HG03060 (cell line): ENCODE results near the gene APOL3.
"Not testable (repeated sequence)": the region's sequence is repeated elsewhere in the genome, so short reads cannot be mapped to it uniquely, and the experiment has no call there.

Experiments used
- ATAC-seq: cut with Tn5 transposase; IDR thresholded peaks from one replicate; pipeline ENCODE4 v1.9.1; 2021; ENCODE audit warnings: low read depth, moderate number of reproducible peaks; ENCODE audit not compliant: unreplicated experiment

The APOL3 gene

DNA sequence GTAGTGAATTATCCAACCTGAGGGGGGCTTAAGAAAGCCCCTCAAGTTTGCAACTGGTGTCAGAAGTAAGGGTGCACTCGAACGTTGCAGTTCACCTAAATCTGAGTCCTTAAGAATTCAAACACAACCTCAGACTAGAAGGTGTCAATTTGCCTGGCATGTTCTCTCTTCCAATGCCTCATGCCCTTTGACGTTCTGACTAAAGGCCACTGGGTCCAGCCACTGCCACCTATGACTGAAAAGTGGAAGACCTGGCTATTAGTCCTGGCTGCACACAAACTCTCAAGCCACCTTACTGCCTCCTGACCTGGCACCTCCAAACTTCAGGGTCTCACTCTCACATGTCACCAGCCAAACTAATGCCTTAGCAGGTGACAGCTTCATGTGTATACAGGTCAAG lies 33.0 kb upstream of the APOL3 start:
- ATAC-seq, result no peak

DNA sequence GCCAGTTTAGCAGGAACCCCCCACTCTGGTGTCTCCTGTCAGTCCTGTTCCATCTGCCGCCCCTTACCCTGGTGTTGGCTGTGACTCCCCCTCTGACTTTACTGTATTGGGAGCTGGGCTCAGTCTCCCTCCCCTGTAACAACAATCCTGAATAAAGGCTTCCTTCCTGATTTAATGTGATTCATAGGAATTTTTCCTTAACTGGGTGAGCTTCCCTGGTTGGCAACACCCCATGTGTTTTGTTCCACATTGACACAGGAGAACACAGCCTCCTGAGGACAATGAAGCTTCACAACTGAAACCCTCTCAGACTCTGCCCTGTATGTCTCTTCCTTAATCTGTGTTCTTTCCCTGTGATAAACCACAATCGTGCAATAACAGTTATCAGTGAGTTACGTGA lies 32.6 kb upstream of the APOL3 start:
- ATAC-seq, result no peak

DNA sequence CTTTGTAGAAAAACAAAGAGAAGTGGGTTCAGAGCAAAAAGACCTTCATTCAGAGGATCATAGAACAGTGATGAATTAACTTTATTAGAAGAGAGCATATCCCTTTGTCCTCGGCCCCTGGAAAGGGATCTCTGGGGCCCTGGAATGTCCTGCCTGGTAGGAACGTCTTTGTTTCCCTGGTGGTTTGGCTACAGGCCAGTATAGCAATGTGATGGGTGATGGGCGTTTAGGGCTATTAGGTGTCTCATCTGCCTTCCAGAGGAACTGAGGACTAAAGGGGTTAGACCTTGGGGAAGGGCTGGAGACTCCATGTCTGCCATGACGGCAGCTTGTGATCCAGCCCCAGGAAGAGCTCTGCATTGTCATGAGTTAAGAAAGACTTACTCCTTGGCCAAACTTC lies 32.0 kb upstream of the APOL3 start:
- ATAC-seq, result no peak

DNA sequence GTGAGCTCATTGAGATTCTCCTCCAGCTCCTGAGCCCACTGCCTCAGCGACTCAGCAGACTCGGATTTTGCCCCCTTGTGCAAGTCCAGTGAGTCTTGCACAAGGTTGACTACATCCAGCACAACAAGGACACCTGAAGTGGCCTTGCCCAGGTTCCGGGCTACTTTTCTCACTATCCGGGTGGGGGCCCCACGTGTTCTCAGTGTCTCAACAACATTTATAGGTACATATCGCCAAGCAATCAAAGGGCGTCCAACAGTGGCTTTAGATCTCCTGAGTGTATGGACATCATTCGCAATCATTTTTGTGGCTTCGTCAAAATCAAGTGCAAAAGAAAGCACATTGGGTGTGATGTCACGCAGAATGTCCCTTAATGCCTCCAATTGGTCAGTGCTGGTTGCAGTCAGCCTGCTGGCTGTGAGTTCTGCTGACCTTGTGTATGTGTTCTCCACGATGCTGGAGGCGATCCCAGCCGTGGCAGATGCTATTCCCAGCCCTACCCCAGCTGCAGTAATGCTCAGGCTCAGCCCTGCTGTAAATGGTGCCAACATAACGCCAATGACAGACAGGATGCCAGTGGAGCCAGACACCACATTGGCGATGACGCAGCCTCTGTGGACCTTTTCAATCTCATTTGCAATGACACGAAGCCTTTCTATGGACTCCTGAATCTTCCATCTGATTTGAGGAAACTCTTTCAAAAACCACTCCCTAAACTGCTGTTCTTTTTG lies 30.7 kb upstream of the APOL3 start:
- no peak for ATAC-seq

DNA sequence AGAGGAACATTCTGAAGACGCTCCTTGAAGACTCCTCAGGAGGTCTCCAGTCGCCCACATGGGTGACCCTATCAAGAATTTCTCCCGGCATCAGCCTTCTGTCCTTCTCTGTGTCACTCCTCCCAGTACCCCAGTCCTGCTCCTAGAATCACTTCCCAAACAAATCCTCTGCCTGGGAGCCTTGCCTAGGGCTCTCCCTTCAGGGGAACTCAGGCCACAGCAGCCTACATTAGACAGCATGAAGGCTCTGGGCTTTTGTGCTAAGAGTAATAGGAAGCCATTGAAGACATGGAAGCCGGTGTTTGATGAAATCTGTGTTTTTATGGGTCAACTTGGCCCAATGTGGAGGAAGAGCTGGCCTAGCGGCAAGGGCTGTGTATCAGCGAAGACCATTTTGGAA lies 27.3 kb upstream of the APOL3 start:
- ATAC-seq, result not testable (repeated sequence)

DNA sequence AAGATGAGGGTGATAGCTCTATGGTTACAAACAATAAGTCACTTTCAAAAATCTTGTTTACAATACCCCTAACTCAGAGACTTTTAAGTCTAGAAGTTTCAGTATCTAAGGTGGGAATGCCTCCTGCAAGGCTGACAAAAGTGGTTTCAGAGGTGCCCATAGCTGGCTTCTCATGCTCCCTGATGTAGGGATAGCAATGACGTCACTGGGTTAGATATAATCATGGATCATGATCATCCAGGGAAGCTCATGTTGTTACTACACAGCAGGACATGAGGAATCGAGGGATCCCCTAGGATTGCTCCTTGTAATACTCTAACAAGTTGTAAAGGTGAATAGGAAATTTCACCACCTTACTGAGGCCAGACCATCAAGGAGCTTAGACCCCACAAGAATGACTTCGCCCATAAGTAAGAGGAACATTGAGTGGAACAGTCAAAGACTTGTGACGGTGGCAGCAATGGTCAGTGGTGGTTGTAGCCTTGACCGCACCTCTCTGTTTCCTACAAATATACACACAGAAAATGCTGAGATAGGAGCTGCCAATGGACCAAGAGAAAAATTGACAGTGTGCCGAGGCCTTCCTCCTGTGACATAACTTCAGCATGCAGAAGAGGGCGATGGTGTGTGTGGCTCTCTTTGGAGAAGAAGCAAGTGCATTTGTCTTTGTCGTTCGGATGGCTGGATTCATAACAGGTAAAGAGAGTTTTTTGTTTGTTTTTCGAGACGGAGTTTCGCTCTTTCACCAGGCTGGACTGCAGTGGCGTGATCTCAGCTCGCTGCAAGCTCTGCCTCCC lies 25.5 kb upstream of the APOL3 start:
- ATAC-seq, result no peak

DNA sequence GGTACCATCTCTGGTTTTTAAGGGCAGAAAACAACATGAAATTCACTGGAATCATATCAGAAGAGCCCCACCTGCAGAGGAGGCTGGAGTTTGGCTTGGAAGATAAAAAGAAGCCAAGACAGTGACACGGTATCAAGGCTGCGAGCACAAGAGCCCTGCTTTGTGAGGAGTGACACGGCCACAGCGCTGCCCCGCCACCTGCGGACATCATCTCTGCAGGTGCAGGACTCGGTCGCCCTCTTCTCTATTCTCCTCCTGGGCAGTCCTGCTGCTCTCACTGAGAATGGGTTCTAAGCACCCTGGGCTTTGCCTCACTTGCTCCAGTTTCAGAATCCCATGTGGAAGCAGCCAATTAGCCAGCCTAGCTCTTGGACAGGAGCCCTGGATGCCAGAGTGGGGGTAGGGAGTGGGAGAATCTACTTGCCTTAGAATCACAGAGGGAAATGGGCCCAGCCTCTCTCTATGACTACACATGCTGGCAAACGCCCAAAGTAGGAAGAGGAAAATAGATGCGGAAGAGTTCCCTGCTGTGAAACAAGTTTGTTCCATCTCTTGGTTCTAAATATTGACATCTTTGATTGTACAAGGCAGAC lies 24.0 kb upstream of the APOL3 start:
- ATAC-seq, result no peak

DNA sequence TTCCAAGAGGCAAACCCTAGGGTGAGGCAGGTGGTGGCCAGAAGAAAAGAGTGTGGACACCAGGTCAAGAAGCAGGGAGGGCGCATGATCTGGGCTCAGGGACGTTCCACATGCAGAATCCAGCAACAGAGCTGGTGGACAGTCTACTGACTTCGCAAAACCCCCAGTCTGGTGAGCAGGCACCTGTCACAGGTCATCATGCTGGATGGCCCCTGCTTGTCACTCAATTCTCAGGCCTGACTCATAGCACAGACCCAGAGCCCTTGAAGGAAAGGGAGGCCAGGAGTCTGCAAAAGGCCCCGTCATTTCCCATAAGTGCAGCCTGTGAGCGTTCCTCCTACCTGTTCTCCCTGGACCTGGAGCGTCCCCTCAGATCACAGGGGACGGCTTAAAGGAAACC lies 22.9 kb upstream of the APOL3 start:
- ATAC-seq, result no peak

DNA sequence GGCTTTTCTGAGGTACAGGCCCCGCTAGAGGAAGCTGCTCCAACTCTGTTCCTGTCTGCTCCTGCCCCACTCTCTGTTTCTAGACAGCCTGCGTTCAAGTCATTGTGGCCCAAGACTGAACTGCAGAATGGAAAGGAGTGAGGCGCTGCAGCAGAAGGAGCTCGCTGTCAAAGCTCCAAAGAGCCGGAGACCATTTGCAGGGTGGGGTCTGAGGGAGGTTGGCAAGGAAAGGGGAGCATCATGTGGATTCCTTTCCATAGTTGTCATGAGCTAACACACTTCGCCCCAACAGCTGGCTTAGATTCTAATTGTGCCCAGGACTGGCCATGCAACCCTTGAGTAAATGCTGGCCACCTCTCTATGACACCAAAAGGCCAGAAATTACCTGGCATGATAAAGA lies 22.3 kb upstream of the APOL3 start:
- ATAC-seq, result no peak

DNA sequence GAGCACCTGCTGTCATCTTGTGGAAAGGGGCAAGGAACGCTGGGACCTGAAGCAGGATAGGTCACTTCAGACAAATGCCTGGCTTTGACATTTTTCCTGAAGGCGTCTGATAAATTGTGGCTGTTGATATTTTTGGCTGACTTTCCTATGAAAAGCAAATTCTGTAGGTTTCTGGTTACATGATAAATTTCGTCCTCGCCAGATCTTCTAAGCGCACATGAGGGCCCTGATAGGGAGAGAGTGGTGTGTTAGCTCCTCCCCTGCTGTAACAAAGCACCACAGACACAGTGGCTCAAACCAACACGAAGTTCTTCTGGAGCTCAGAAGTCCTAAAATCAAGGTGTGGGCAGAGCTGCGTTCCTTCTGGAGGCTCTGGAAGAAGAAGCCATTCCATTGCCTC lies 21.5 kb upstream of the APOL3 start:
- no peak for ATAC-seq

DNA sequence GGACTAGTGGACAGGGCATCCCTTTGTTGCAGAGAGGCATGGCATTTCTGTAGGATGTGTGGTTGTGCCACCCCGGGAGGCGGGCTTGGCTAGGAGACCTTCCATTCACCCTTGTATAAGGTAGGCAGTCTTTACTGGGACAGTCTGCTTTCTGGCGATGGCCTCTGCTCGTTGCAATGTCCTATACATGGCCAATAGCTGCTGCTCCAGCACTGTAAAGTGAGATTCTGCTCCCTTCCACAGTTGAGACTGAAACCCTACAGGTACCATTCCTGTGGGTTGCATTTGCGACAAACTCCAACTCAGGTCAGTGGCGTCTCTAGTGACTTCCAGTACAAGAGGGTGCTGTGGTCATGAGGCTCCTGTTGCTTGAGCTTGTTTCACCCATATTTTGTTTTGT lies 20.4 kb upstream of the APOL3 start:
- ATAC-seq, result no peak

DNA sequence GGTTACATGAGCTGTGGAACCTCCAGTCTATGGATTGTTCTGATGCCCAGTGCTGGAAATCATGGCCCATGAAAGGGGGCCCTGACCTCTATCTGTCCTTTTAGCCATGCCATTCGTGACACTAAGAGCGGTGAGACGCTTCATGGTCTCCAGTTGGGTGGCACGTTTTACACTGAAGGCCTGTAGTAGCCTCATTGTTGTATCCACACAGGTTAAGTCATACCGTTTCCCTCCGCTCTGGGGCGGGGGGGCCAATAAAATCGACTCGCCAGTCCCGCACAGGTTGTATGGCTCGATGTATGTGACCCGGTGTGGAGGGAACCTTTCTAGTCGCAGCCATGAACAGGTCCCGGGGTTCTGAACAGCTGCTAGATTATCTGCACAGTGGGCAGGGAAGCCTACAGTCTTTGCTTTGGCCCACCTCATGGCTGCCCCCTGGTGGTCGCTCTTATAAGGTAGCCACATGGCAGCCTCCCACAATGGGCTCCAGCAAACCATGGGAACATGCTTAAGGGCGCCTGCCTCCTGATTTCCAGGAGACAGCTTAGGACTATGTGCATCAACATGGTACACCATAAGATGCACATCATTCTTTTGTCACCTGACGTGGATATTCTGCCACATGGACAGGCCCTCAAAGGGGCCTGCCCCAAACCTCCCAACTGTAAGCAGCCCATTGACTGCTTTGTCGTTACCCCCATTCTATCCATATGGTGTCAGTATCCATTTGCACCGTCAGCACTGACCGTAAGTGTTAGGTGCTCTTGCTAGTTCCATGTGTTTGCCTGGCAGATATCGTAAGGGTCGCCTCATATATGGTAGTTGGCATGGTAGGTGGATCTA lies 19.7 kb upstream of the APOL3 start:
- ATAC-seq, result no peak

DNA sequence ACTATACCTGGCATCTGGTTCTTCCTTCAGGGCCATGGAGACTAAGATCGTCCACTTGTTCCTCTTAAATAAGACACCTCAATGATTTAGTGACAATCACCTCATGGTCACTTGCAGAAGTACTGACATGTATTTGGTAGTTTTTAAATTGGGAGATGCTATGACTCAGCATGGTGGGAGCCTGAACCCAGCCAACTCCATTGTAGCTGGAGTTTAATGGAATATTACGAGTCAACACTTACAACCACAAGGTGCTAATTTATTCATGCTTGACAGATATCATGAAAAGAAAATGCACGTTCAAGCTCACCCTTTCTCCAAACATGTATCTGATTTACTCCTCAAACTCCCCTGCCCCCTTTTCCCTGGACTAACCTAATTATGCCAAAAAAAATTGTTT lies 16.6 kb upstream of the APOL3 start:
- ATAC-seq, result no peak

DNA sequence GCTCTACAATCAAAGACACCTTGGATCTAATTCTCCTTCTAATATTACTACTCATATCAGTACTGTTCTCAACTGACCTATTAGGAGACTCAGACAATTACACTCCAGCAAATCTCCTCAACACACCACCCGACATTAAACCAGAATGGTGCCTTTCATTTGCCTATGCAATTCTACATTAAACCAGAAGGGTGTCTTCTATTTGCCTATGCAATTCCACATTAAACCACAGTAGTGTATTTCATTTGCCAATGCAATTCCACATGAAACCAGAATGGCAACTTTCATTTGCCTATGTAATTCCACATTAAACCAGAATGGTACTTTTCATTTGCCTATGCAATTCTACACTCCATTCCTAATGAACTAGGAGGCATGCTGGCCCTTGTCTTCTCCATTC lies 15.3 kb upstream of the APOL3 start:
- ATAC-seq, result no peak

DNA sequence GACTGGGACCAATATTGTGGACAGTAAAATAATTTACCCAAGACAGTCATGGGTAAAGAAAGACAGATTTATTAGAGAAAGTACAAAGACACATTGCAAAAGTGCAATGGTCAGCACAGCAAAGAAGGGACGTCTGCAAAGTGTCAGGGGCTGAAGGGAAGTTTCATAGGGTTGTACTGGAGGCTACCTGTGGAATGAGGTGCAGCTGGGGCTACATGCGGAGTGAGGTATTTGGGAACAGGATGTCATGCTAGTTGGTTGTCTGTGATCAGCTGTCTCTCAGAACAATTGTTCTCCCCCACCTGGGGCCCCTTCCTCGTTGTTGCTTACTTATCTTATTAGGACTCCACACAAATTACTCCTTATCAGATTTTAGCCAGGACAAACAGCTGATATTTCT lies 11.4 kb upstream of the APOL3 start:
- ATAC-seq, result no peak

DNA sequence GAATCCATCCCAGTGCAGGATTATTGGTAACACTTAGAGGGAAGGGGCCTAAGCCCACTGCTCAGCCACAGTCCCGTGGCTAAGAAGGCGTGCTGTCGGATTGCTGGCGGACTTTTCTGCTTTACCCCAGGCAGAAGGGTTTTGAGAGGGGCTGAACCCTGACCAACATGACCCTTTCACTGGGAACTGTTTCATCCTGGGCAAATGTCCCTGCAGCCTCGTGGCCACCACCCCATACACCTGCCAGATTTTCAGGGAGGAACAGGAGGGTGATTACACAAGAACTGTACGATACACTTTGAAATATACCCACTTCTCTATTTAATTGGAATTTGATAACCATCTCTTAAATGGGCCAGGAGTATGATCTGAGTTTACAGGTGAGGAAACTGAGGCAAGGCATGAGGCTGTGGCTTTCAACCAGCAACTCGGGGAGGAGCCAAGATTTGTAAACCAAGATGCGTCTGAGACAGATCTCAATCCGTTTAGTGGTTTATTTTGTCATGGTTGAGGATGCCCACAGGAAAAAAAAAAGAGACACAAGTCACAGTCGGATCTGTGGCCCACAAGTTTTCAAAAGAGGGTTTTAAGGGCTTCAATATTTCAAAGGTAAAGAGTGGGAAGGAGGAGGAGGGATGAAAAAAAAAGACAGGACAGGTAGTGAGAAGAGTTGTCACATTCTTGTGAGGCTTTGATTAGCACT lies 6.1 kb upstream of the APOL3 start:
- no peak for ATAC-seq

DNA sequence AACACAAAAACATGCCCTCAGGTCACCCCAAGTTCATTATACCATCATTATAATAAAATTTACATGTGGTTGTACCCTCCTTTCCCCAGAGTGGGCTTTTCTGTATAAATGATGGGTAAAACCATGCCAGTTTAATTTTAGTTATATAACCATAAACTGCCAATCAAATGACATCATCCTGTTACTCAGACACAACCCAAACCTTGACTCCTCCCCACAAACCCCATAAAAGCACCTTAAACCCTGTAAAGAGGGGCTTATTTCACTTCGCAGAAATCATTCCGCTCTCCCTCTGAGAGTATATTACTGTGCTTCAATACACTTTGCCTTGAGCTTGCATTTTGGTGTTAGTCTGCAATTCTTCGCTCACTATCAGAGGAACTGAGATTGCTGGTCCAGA lies 5.5 kb upstream of the APOL3 start:
- ATAC-seq, result no peak

DNA sequence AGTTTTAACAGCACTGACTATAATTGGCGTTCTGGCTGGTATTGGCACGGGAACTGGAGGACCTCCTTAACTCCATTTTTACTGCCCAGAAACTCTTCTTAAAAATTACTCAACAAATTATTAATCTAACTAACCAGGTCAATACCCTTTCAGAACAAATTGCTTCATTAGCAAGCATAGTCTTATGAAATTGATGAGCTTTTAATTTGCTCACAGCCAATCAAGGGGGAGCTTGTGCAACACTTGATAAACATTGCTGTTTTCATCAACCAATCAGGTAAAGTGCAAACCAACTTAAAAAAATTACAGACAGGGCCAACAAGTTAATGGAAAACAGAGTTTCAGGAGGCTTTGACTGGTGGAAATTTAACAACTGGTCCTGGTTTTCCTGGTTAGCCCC lies 4.6 kb upstream of the APOL3 start:
- no peak for ATAC-seq

DNA sequence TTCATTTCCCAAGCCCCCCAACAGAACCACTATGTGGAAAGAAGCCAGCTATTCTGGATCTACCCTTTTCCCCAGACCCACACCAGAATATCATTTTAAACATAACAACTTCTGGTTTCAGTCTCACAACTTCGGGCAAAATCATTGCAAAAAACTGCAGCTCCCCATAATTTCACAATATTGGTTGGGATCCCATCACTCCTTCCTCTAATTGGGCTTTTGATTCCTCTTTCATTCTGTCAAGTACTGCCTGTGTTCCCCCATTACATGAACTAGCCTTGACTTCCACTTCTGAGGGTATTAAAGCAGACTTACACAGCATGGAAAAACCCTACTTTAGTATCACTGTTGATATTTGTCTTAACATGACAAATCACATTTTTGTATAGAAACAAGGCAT lies 4.1 kb upstream of the APOL3 start:
- no peak for ATAC-seq

DNA sequence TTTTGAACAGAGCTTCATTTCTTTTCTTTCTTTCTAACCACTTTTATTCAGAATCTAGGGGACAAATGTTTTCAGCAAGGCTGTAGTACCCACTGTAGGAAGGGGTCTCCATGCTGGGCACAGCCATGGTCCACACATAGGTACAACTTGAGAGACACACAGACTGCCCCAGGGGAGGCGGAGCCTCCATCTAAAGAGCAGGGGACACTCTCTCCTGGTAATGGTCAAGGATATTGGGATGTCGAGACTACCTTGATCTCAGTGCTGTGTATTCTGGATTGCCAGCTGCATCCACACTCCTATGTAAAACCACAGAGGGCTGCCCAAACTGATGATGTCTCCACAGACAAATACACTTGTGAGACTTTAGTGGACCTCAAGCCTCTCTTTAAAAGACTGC lies 2.9 kb upstream of the APOL3 start:
- no peak for ATAC-seq
